ENCODE data around the gene COX19. TPM values are rescaled to one million over a fixed set of nuclear protein-coding genes. Genes with fewer than 3 reads are reported as not detected.

Gene COX19
- total RNA-seq, 1 experiment from 2014 or later: 18.8 TPM

DNA sequence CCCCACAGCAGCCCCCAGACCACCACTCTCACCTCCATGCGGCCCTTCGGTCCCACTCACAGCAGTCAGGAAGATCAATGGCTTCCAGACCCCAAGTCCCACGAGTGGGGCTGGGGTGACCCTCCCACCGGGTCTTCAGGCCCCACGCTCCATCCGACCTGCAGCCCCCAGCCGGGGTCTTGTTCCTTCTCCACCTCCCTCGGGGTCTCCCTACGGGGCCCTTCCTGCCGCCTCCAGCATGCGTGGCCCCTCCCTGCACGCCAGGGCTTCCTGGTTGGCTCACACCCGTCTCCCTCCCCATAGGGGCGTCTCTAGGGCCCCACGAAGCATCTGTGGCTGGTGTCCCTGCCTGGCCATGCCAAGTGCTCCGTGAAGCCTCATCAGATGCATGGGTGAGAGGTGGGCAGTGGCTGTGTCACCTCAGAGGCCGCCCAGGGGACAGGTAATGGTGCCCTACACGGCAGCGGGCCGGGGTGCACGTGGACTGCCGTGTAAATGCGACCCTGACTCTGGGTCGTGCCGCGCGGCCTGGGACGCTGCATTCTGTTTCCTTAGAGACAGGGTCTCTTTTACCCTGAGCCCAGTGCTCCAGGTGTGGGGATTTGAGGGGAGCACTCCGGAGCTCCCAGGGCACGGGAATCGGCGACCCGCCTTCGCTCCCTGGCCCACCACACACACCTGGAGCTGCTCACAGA, 40.7 kb downstream of the COX19 start:
- H3K4me3 ChIP-seq (ENCODE audit: low read depth, low read length, poor library complexity, severe bottlenecking): no peak overlapping the region
- H3K27ac ChIP-seq (ENCODE audit: low read depth, low read length, poor library complexity, severe bottlenecking): no peak overlapping the region
- H3K4me1 ChIP-seq (ENCODE audit: insufficient read depth, low read length, poor library complexity, severe bottlenecking): no peaks in the 10 kb centered on the region
- intact Hi-C loops (cut with micrococcal nuclease; ENCODE audit: unreplicated experiment): no loop called here
- no peaks in the 10 kb centered on the region for H3K36me3 ChIP-seq (ENCODE audit: insufficient read depth, low read length, poor library complexity, severe bottlenecking)
- no peak for DNase-seq (ENCODE audit: low spot score)
- H3K27me3 ChIP-seq (replicated peaks; ENCODE audit: insufficient read depth, low read depth, low read length, poor library complexity): no peaks in the 10 kb centered on the region
- TF ChIP-seq, protein P1, sequence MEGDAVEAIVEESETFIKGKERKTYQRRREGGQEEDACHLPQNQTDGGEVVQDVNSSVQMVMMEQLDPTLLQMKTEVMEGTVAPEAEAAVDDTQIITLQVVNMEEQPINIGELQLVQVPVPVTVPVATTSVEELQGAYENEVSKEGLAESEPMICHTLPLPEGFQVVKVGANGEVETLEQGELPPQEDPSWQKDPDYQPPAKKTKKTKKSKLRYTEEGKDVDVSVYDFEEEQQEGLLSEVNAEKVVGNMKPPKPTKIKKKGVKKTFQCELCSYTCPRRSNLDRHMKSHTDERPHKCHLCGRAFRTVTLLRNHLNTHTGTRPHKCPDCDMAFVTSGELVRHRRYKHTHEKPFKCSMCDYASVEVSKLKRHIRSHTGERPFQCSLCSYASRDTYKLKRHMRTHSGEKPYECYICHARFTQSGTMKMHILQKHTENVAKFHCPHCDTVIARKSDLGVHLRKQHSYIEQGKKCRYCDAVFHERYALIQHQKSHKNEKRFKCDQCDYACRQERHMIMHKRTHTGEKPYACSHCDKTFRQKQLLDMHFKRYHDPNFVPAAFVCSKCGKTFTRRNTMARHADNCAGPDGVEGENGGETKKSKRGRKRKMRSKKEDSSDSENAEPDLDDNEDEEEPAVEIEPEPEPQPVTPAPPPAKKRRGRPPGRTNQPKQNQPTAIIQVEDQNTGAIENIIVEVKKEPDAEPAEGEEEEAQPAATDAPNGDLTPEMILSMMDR (conservative IDR thresholded peaks at IDR 0.05; ENCODE audit: low read depth, low read length): no peak
- TF ChIP-seq EZH2 (IDR thresholded peaks at IDR 0.05; ENCODE audit: borderline replicate concordance, low read depth, low read length, poor library complexity, severe bottlenecking): no peak
- POLR2A ChIA-PET (ENCODE audit: low non-redundant PET): no interaction called here
- BruUV-seq (replicated peaks): no TSS peak
- CTCF ChIA-PET: no interaction called here
- no peaks in the 10 kb centered on the region for H3K9me3 ChIP-seq (ENCODE audit: low read depth, low read length, poor library complexity, severe bottlenecking)

DNA sequence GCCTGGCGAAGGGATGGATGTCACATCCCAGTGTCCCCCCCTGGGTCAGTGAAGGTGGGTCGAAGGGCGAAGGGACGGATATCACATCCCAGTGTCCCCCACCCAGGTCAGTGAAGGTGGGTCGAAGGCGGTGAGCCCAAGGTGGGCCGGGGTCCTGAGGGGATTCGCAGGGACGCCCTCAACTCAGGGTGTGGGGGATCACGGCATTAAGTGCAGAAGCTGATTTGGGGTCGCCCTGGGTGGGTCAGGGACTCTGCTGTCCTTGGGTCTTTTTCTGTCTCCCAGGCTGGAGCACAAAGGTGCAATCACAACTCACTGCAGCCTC, 42.7 kb downstream of the COX19 start:
- H3K27ac ChIP-seq (ENCODE audit: low read depth, low read length, poor library complexity, severe bottlenecking): no peak overlapping the region
- no peaks in the 10 kb centered on the region for H3K4me1 ChIP-seq (ENCODE audit: insufficient read depth, low read length, poor library complexity, severe bottlenecking)
- ChIA-PET POLR2A (ENCODE audit: low non-redundant PET) (no interaction called here), CTCF (no interaction called here)
- TF ChIP-seq EZH2 (IDR thresholded peaks at IDR 0.05; ENCODE audit: borderline replicate concordance, low read depth, low read length, poor library complexity, severe bottlenecking): no peak
- TF ChIP-seq, protein P1 (conservative IDR thresholded peaks at IDR 0.05; ENCODE audit: low read depth, low read length): no peak
- H3K9me3 ChIP-seq (ENCODE audit: low read depth, low read length, poor library complexity, severe bottlenecking): no peaks in the 10 kb centered on the region
- DNase-seq (ENCODE audit: low spot score): no peak
- no peaks in the 10 kb centered on the region for H3K27me3 ChIP-seq (replicated peaks; ENCODE audit: insufficient read depth, low read depth, low read length, poor library complexity)
- no peaks in the 10 kb centered on the region for H3K36me3 ChIP-seq (ENCODE audit: insufficient read depth, low read length, poor library complexity, severe bottlenecking)
- no TSS peak for BruUV-seq (replicated peaks)
- no peak overlapping the region for H3K4me3 ChIP-seq (ENCODE audit: low read depth, low read length, poor library complexity, severe bottlenecking)
- intact Hi-C loops (cut with micrococcal nuclease; ENCODE audit: unreplicated experiment): no loop called here

DNA sequence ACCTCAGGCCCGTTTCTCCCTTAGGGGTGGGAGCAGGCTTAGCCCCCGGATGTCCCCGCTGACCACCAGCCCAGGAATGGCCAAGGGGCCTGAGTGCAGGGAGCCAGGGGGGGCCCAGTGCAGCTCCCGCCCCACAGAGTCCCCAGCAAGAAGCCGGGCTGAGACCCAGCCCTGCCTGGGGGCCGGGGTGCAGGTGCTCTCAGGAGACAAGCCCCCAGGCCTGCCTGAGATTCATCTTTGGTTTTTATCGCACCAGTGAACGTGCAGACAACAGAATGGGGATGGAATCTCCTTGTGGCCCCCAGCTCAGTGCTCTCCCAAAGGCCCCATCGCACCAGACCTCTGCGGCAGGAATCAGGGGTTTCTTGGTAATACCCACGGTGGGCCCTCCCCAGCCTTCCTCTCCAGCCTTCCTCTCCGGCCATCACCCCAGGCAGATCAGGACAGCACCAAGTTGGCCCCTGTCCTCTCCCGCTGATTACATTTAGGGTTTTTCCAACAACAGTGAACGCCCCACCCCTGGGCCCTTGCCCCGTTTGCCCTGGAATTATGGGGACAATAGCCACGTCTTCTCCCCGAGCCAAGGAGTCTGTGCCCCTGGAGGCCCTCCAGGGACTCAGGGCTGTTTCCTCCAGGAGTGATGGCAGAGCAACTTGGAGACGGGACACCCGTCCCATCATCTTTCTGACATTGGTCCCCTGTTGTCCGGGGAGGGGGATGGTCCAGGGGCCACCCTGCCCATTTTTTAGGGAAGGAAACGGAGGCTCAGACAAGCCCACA, 43.3 kb downstream of the COX19 start:
- H3K27me3 ChIP-seq (replicated peaks; ENCODE audit: insufficient read depth, low read depth, low read length, poor library complexity): no peaks in the 10 kb centered on the region
- DNase-seq (ENCODE audit: low spot score): no peak
- no peak for TF ChIP-seq EZH2 (IDR thresholded peaks at IDR 0.05; ENCODE audit: borderline replicate concordance, low read depth, low read length, poor library complexity, severe bottlenecking)
- TF ChIP-seq, protein P1 (conservative IDR thresholded peaks at IDR 0.05; ENCODE audit: low read depth, low read length): no peak
- H3K4me3 ChIP-seq (ENCODE audit: low read depth, low read length, poor library complexity, severe bottlenecking): no peak overlapping the region
- POLR2A ChIA-PET (ENCODE audit: low non-redundant PET): no interaction called here
- no peak overlapping the region for H3K27ac ChIP-seq (ENCODE audit: low read depth, low read length, poor library complexity, severe bottlenecking)
- H3K36me3 ChIP-seq (ENCODE audit: insufficient read depth, low read length, poor library complexity, severe bottlenecking): no peaks in the 10 kb centered on the region
- BruUV-seq (replicated peaks): no TSS peak
- intact Hi-C loops (cut with micrococcal nuclease; ENCODE audit: unreplicated experiment): no loop called here
- no peaks in the 10 kb centered on the region for H3K4me1 ChIP-seq (ENCODE audit: insufficient read depth, low read length, poor library complexity, severe bottlenecking)
- no peaks in the 10 kb centered on the region for H3K9me3 ChIP-seq (ENCODE audit: low read depth, low read length, poor library complexity, severe bottlenecking)
- CTCF ChIA-PET: no interaction called here

Measured in A673 (cell line).